Panc1 (cell line): Measurements from ENCODE around the gene NAGPA. TPM values are rescaled to one million over a fixed set of nuclear protein-coding genes. Genes with fewer than 3 reads are reported as not detected.
A peak's percentile ranks its signal among the peaks of the same experiment; 100 is the strongest.

Experiments
- ATAC-seq: fragments of 200-7000 bp; cut with Tn5 transposase; 2 replicates; pipeline ENCODE4 v1.9.1; 2020; ENCODE audit warnings: mild to moderate bottlenecking, moderate library complexity
- BruUV-seq: library from RNA; stranded (reverse); fragments of 400-500 nt; replicated peaks from 2 replicates; lab custom pipeline; 2021; lab: Mats Ljungman, UMichigan
- CTCF ChIA-PET: fragments of 300-600 bp; sonication (Branson Sonifier 250); formaldehyde crosslinking; loops from one replicate; lab custom pipeline; 2022; ENCODE audit warnings: antibody characterized with exemption; lab: Charles Lee
- POLR2A ChIA-PET: fragments of 300-600 bp; sonication (Branson Sonifier 250); formaldehyde crosslinking; loops from one replicate; lab custom pipeline; 2022; ENCODE audit warnings: antibody characterized with exemption; lab: Charles Lee
- DNase-seq: peaks from one replicate; pipeline ENCODE4 v3.0.0-alpha.2; 2010; ENCODE audit warnings: low read depth, low spot score
- H3K27ac ChIP-seq: 2 replicates; pipeline ENCODE4 v1.5.1; 2011; ENCODE audit warnings: mild to moderate bottlenecking, low read length, inconsistent platforms
- H3K27me3 ChIP-seq: fragments of 200-500 bp; sonication (Bioruptor generic); 2 replicates; pipeline ENCODE4 v1.6.0; 2014; ENCODE audit warnings: low read length, inconsistent platforms; ENCODE audit not compliant: control insufficient read depth, insufficient read depth
- H3K36me3 ChIP-seq: fragments of 200-500 bp; sonication (Bioruptor generic); 2 replicates; pipeline ENCODE4 v1.5.1; 2014; ENCODE audit warnings: inconsistent platforms, mild to moderate bottlenecking, low read length, moderate library complexity; ENCODE audit not compliant: control insufficient read depth, insufficient read depth
- H3K4me1 ChIP-seq: 2 replicates; pipeline ENCODE4 v1.5.1; 2011; ENCODE audit warnings: inconsistent platforms, mild to moderate bottlenecking, low read length, moderate library complexity; ENCODE audit not compliant: control insufficient read depth, insufficient read depth
- H3K4me3 ChIP-seq, 2 experiments: 2 replicates each; pipeline ENCODE4 v1.5.1; 2011 to 2012; ENCODE audit warnings: low read depth in 2 of 2, low read length in 2 of 2, mild to moderate bottlenecking in 2 of 2, inconsistent platforms in 1 of 2, moderate library complexity in 1 of 2
- H3K9me3 ChIP-seq: fragments of 200-500 bp; sonication (Bioruptor generic); 2 replicates; pipeline ENCODE4 v1.5.1; 2014; ENCODE audit warnings: low read depth, mild to moderate bottlenecking, inconsistent platforms, low read length, moderate library complexity; ENCODE audit not compliant: control insufficient read depth, insufficient read depth
- POLR2AphosphoS5 ChIP-seq: IDR thresholded peaks from 2 replicates; pipeline ENCODE4 v1.6.1; 2012; ENCODE audit warnings: mild to moderate bottlenecking, low read depth, low read length, moderate library complexity
- SIN3A ChIP-seq: IDR thresholded peaks from 2 replicates; pipeline ENCODE4 v1.6.1; 2012; ENCODE audit warnings: low read depth, mild to moderate bottlenecking, low read length, moderate library complexity, borderline replicate concordance; ENCODE audit not compliant: insufficient read depth
- TCF7L2 ChIP-seq: IDR thresholded peaks from 2 replicates; pipeline ENCODE4 v1.6.1; 2011; ENCODE audit warnings: mild to moderate bottlenecking, low read depth, low read length, inconsistent platforms
- in situ Hi-C: cut with HindIII; loops from 2 replicates; pipeline ENCODE4 v1.10.0; 2016; ENCODE audit warnings: low sequenced_read_pairs, low pct_unique_long_range_greater_than_20kb
- intact Hi-C: fragments of 100-400 bp; cut with micrococcal nuclease; formaldehyde crosslinking; loops from one replicate; pipeline ENCODE4 v1.10.0; 2022; ENCODE audit not compliant: unreplicated experiment
- total RNA-seq: library from RNA; stranded (reverse); gene quantifications from one replicate; pipeline ENCODE4 v1.2.1, GENCODE V29; 2021; ENCODE audit not compliant: unreplicated experiment
- TF ChIP-seq, protein P1 (sequence below), 2 experiments: IDR thresholded peaks; 2 replicates each; pipeline ENCODE4 v1.6.1; 2011 to 2012; ENCODE audit warnings: low read depth in 2 of 2, control low read depth in 1 of 2, low read length in 1 of 2, mild to moderate bottlenecking in 1 of 2, moderate library complexity in 1 of 2; ENCODE audit not compliant: insufficient read depth in 1 of 2
- TF ChIP-seq, protein P2 (sequence below): fragments of 450-650 bp; IDR thresholded peaks from 2 replicates; pipeline ENCODE4 v1.5.1; 2017; ENCODE audit warnings: mild to moderate bottlenecking

The NAGPA gene
- total RNA-seq, 1 experiment from 2014 or later: 19.2 TPM

DNA sequence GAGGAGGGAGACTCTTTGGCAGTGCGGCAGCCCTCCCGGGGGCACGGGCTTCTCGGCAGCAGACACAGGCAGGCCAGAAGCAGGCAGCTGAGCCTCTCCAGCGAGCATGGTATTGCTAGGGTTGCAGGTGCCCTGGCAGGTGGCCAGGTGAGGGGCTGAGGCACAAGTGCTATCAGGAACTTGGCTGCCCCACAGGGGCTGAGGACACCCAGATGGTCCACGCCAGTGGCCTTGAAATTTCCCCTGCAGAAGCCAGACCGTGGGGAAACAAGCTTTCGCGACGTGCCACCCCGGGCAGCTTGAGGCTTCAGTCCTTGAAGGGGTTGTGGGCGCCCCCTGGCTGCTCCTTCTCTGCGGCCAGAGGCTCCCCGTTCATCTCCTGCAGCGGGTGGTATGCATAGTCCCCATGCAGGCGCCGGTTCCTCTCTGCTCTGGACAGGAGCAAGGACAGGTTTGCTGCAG lies 8.5 kb downstream of the NAGPA start:
- Histone ChIP-seq H3K27me3 (no peaks in the 10 kb centered on the region), H3K4me1 (peaks cover 4% of the 10 kb centered on the region; the same call in 1 of the 2 replicates), H3K36me3 (no peaks in the 10 kb centered on the region), H3K27ac (no peak overlapping the region), H3K4me3 (no peak overlapping the region), H3K9me3 (no peaks in the 10 kb centered on the region)
- ChIA-PET CTCF (interaction anchor here (0.7 to 1.1 kb wide), 2 partner anchors 9 to 67 kb away, joined by 3 to 7 read pairs; partner anchors contain the start of genes NAGPA and SEC14L5), POLR2A (no interaction called here)
- no peak for TF ChIP-seq POLR2AphosphoS5
- TF ChIP-seq TCF7L2: no peak
- TF ChIP-seq SIN3A: no peak
- TF ChIP-seq, protein P1, sequence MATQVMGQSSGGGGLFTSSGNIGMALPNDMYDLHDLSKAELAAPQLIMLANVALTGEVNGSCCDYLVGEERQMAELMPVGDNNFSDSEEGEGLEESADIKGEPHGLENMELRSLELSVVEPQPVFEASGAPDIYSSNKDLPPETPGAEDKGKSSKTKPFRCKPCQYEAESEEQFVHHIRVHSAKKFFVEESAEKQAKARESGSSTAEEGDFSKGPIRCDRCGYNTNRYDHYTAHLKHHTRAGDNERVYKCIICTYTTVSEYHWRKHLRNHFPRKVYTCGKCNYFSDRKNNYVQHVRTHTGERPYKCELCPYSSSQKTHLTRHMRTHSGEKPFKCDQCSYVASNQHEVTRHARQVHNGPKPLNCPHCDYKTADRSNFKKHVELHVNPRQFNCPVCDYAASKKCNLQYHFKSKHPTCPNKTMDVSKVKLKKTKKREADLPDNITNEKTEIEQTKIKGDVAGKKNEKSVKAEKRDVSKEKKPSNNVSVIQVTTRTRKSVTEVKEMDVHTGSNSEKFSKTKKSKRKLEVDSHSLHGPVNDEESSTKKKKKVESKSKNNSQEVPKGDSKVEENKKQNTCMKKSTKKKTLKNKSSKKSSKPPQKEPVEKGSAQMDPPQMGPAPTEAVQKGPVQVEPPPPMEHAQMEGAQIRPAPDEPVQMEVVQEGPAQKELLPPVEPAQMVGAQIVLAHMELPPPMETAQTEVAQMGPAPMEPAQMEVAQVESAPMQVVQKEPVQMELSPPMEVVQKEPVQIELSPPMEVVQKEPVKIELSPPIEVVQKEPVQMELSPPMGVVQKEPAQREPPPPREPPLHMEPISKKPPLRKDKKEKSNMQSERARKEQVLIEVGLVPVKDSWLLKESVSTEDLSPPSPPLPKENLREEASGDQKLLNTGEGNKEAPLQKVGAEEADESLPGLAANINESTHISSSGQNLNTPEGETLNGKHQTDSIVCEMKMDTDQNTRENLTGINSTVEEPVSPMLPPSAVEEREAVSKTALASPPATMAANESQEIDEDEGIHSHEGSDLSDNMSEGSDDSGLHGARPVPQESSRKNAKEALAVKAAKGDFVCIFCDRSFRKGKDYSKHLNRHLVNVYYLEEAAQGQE (IDR thresholded peaks at IDR 0.05; ENCODE audit: insufficient read depth in 1 of 2, low read depth in 2 of 2, low read length in 1 of 2): no peak
- TF ChIP-seq, protein P2, sequence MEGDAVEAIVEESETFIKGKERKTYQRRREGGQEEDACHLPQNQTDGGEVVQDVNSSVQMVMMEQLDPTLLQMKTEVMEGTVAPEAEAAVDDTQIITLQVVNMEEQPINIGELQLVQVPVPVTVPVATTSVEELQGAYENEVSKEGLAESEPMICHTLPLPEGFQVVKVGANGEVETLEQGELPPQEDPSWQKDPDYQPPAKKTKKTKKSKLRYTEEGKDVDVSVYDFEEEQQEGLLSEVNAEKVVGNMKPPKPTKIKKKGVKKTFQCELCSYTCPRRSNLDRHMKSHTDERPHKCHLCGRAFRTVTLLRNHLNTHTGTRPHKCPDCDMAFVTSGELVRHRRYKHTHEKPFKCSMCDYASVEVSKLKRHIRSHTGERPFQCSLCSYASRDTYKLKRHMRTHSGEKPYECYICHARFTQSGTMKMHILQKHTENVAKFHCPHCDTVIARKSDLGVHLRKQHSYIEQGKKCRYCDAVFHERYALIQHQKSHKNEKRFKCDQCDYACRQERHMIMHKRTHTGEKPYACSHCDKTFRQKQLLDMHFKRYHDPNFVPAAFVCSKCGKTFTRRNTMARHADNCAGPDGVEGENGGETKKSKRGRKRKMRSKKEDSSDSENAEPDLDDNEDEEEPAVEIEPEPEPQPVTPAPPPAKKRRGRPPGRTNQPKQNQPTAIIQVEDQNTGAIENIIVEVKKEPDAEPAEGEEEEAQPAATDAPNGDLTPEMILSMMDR: no peak; the same call in 1 of the 2 replicates
- DNase-seq: no peak
- in situ Hi-C loops: no loop called here
- no TSS peak for BruUV-seq
- peak; percentile 84 for ATAC-seq
- intact Hi-C loops: no loop called here

DNA sequence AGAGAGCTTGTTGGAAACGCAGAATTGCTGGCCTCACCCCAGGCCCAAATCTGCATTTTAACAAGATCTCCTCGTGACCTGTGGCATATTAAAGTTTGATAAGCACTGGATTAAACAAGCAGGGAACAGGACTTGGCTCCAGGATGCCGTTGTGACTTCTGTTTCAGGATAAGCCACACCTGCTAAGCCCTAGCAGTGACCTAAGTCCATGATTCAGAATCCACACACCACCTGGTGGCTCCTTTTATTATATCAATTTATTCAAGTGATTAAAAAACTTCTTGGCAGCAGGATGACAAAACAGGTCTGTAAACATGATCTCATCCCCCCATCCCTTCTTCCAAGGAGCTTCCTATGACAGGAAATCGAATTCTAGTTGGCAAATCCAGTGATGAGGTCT lies 9.1 kb downstream of the NAGPA start:
- POLR2A ChIA-PET: no interaction called here
- CTCF ChIA-PET: no interaction called here
- Histone ChIP-seq H3K4me1 (peaks cover 4% of the 10 kb centered on the region; the same call in 1 of the 2 replicates), H3K36me3 (no peaks in the 10 kb centered on the region), H3K27ac (no peak overlapping the region), H3K27me3 (no peaks in the 10 kb centered on the region), H3K9me3 (no peaks in the 10 kb centered on the region), H3K4me3 (no peak overlapping the region)
- no peak for DNase-seq
- intact Hi-C loops: no loop called here
- peak; percentile 78 for ATAC-seq
- TF ChIP-seq POLR2AphosphoS5: no peak
- TF ChIP-seq, protein P1 (IDR thresholded peaks at IDR 0.05; ENCODE audit: insufficient read depth in 1 of 2, low read depth in 2 of 2, low read length in 1 of 2): no peak
- TF ChIP-seq, protein P2: no peak; the same call in 1 of the 2 replicates
- no peak for TF ChIP-seq TCF7L2
- no peak for TF ChIP-seq SIN3A
- in situ Hi-C loops: no loop called here
- BruUV-seq: no TSS peak
